Spleen (tissue), 7 donors: Measurements from ENCODE around the gene TMEM130.

Experiments
- POLR2A ChIP-seq, 3 donors: fragments of 450-650 bp; IDR thresholded peaks; one replicate each; pipeline ENCODE4 v1.5.1; 2017; ENCODE audit warnings: antibody characterized with exemption in 3 of 3, mild to moderate bottlenecking in 1 of 3
- POLR2AphosphoS5 ChIP-seq, 3 donors: sonication (generic); formaldehyde crosslinking; IDR thresholded peaks; one replicate each; pipeline ENCODE4 v1.5.1; 2017; ENCODE audit warnings: antibody characterized with exemption in 3 of 3
- TF ChIP-seq, protein P1 (sequence below), 11 experiments: fragments of 200-600 bp in 7 of 11; fragments of 450-650 bp in 4 of 11; sonication (generic) in 4 of 11; IDR thresholded peaks in 8 of 11; conservative IDR thresholded peaks in 3 of 11; 1 replicate in 7 of 11; 2 replicates in 4 of 11; pipeline versions ENCODE4 v1.4.0 to v1.8.0; 2016 to 2021; ENCODE audit warnings: antibody characterized with exemption in 11 of 11, inconsistent platforms in 4 of 11, mild to moderate bottlenecking in 1 of 11
- donor health status: DM: no; HTN: no; CAD: no; lungs with moderate emphysema.
- donor health status: DM: no; HTN: no; CAD: no.
- donor health status: DM: no; HTN: no; CAD: no.

GRCh38 chr7:98821348-98821747 lies 48.5 kb downstream of the TMEM130 start:
- TF ChIP-seq, protein P1, sequence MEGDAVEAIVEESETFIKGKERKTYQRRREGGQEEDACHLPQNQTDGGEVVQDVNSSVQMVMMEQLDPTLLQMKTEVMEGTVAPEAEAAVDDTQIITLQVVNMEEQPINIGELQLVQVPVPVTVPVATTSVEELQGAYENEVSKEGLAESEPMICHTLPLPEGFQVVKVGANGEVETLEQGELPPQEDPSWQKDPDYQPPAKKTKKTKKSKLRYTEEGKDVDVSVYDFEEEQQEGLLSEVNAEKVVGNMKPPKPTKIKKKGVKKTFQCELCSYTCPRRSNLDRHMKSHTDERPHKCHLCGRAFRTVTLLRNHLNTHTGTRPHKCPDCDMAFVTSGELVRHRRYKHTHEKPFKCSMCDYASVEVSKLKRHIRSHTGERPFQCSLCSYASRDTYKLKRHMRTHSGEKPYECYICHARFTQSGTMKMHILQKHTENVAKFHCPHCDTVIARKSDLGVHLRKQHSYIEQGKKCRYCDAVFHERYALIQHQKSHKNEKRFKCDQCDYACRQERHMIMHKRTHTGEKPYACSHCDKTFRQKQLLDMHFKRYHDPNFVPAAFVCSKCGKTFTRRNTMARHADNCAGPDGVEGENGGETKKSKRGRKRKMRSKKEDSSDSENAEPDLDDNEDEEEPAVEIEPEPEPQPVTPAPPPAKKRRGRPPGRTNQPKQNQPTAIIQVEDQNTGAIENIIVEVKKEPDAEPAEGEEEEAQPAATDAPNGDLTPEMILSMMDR (IDR thresholded peaks at IDR 0.05 in 8 of 11, conservative IDR thresholded peaks at IDR 0.05 in 3 of 11), result no peak
- no peak for TF ChIP-seq POLR2A (IDR thresholded peaks at IDR 0.05)
- TF ChIP-seq POLR2AphosphoS5 (IDR thresholded peaks at IDR 0.05), result no peak
